Measurements from ENCODE around the gene PBX1. TPM values are rescaled to one million over a fixed set of nuclear protein-coding genes. Genes with fewer than 3 reads are reported as not detected.

Gene PBX1
- total RNA-seq, 2 donors from 2014 or later, result 50.2 to 60.4 TPM

DNA sequence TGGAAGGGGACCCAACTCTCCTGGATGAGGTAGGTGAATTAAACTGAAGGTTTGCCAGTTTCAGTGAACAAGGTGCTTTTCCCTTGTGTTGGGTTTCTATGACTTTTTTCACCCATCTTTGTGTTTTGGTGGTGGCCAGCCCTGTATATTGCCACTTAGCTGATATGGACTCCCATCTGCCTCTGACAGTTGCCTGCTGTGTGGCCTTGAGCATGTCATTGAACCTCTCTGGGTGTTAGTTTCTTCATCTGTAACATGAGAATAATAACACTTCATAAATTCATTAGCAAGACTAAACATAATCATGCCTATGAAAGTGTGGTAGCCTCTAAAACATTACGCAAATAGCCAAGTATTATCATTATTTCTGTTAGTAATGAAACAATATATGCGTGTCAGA is 141.7 kb downstream of the PBX1 start:
- no peaks in the 10 kb centered on the region for H3K4me1 ChIP-seq (replicated peaks)
- 74% methylated on average over 2 of the region's 2 CpGs for WGBS
- no peak for TF ChIP-seq POLR2A (IDR thresholded peaks at IDR 0.05)
- TF ChIP-seq, protein P1, sequence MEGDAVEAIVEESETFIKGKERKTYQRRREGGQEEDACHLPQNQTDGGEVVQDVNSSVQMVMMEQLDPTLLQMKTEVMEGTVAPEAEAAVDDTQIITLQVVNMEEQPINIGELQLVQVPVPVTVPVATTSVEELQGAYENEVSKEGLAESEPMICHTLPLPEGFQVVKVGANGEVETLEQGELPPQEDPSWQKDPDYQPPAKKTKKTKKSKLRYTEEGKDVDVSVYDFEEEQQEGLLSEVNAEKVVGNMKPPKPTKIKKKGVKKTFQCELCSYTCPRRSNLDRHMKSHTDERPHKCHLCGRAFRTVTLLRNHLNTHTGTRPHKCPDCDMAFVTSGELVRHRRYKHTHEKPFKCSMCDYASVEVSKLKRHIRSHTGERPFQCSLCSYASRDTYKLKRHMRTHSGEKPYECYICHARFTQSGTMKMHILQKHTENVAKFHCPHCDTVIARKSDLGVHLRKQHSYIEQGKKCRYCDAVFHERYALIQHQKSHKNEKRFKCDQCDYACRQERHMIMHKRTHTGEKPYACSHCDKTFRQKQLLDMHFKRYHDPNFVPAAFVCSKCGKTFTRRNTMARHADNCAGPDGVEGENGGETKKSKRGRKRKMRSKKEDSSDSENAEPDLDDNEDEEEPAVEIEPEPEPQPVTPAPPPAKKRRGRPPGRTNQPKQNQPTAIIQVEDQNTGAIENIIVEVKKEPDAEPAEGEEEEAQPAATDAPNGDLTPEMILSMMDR (IDR thresholded peaks at IDR 0.05), result no peak
- TF ChIP-seq POLR2AphosphoS5 (IDR thresholded peaks at IDR 0.05), result no peak
- no peaks in the 10 kb centered on the region for H3K27me3 ChIP-seq (replicated peaks; ENCODE audit: insufficient read depth)
- DNase-seq (ENCODE audit: low spot score), result no peak
- no peaks in the 10 kb centered on the region for H3K9me3 ChIP-seq
- intact Hi-C loops (cut with DNase I), result no loop called here
- H3K36me3 ChIP-seq, result no peaks in the 10 kb centered on the region
- peak overlapping the region in 1 of 2 donors; percentile 6 for H3K27ac ChIP-seq
- H3K4me3 ChIP-seq, result no peak overlapping the region

DNA sequence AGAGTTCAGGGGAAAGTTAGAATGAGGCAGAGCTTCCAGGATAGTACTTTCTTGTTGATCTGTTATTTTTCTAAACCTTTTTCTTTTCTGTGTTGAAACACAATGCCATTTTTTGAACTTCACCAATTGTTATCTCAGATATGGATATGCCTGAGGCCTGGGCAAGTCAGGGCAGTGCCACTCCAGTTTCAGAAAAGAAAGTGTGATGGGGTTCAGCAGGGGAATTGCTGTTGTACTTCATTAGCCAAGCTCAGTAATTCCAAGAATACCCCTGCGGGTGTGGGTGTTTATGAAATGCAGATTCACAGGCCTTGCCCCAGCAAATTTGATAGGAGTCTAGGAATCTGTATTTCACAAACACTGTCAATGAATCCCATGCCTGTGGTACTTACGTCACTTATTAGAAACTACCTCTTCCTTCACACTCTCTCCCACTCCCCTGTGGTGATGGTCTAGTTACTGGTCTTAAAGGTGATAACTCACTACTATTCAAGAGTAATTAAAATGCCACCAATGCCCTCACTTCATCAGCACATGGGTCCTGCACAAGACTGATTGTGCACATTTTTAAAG is 142.3 kb downstream of the PBX1 start:
- Histone ChIP-seq H3K9me3 (no peaks in the 10 kb centered on the region), H3K4me3 (no peak overlapping the region), H3K27ac (no peak overlapping the region), H3K36me3 (no peaks in the 10 kb centered on the region), H3K4me1 (replicated peaks) (no peaks in the 10 kb centered on the region), H3K27me3 (replicated peaks; ENCODE audit: insufficient read depth) (no peaks in the 10 kb centered on the region)
- WGBS, result 49% methylated on average over 2 of the region's 2 CpGs
- no peak for DNase-seq (ENCODE audit: low spot score)
- TF ChIP-seq, protein P1 (IDR thresholded peaks at IDR 0.05), result no peak
- TF ChIP-seq POLR2A (IDR thresholded peaks at IDR 0.05) (no peak), POLR2AphosphoS5 (IDR thresholded peaks at IDR 0.05) (no peak)
- intact Hi-C loops (cut with DNase I), result no loop called here

DNA sequence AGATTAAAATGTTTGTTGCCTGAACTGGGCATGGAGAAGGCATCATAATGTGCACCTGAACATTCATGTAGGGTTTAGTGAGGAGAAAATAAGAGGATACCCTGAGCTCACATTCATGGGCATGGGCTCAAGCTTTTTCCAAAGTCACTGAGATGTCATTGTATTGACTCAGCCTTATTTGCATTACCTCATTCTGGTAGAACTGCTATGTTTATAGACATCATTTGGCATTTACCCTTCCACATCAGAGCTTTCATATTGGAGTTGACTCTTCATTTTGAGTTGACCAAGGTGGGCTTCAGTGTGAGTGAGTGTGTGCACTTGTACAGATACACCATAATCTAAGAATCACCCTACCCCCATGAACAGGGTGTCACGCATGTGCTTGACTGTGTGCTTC is 143.2 kb downstream of the PBX1 start:
- WGBS, result 100% methylated on average over 1 of the region's 1 CpG
- no peaks in the 10 kb centered on the region for H3K4me1 ChIP-seq (replicated peaks)
- no peak for DNase-seq (ENCODE audit: low spot score)
- no peaks in the 10 kb centered on the region for H3K27me3 ChIP-seq (replicated peaks; ENCODE audit: insufficient read depth)
- H3K27ac ChIP-seq, result no peak overlapping the region
- H3K4me3 ChIP-seq, result no peak overlapping the region
- intact Hi-C loops (cut with DNase I), result no loop called here
- no peaks in the 10 kb centered on the region for H3K36me3 ChIP-seq
- no peaks in the 10 kb centered on the region for H3K9me3 ChIP-seq
- TF ChIP-seq POLR2AphosphoS5 (IDR thresholded peaks at IDR 0.05) (no peak), POLR2A (IDR thresholded peaks at IDR 0.05) (no peak)
- TF ChIP-seq, protein P1 (IDR thresholded peaks at IDR 0.05), result no peak

DNA sequence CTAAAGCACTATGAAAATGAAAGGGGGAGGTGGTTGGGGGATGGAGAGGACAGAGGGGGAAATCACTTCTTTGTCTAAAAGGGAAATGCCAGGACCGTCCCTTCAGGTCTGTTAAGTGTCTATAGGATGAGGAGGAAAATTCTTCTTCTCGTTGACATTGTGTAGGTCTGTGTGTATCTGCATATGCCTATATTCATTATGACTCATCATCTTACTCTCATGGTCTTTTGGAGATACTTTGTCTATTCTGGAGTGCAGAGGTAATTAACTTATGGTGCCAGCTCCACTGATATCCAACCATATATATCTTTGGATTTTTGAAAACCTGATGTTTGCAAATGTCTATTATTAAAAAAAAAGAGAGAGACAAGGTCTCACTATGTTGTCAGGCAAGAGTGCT is 143.7 kb downstream of the PBX1 start:
- Histone ChIP-seq H3K27me3 (replicated peaks; ENCODE audit: insufficient read depth) (no peaks in the 10 kb centered on the region), H3K9me3 (no peaks in the 10 kb centered on the region), H3K4me1 (replicated peaks) (peaks cover under 1% of the 10 kb centered on the region), H3K27ac (no peak overlapping the region), H3K36me3 (no peaks in the 10 kb centered on the region), H3K4me3 (no peak overlapping the region)
- no peak for DNase-seq (ENCODE audit: low spot score)
- TF ChIP-seq, protein P1 (IDR thresholded peaks at IDR 0.05), result no peak
- TF ChIP-seq POLR2AphosphoS5 (IDR thresholded peaks at IDR 0.05) (no peak), POLR2A (IDR thresholded peaks at IDR 0.05) (no peak)
- 87% methylated on average over 2 of the region's 2 CpGs for WGBS
- intact Hi-C loops (cut with DNase I), result no loop called here

DNA sequence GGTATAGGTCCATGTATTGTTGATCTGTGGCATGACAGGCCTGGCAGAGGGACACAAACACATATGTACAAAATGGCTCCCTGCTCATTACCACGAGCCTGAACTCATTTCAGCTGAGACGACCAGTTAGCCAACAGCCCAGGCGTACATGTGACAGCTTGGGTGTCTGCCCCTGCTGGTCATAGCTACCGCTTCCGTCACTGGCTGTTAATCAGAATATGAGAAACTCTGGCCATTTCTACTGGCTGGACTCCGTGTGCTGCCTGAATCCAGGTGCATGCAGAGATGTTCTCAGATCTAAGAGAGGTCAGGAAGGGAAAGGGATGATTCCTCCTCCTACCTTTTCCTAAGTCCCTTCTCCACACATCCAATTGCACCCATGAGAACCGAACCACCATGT is 144.5 kb downstream of the PBX1 start:
- Histone ChIP-seq H3K4me3 (no peak overlapping the region), H3K4me1 (replicated peaks) (peaks cover 4% of the 10 kb centered on the region), H3K27ac (no peak overlapping the region), H3K27me3 (replicated peaks; ENCODE audit: insufficient read depth) (no peaks in the 10 kb centered on the region), H3K36me3 (no peaks in the 10 kb centered on the region), H3K9me3 (no peaks in the 10 kb centered on the region)
- no peak for TF ChIP-seq POLR2AphosphoS5 (IDR thresholded peaks at IDR 0.05)
- TF ChIP-seq POLR2A (IDR thresholded peaks at IDR 0.05), result no peak
- TF ChIP-seq, protein P1 (IDR thresholded peaks at IDR 0.05), result no peak
- intact Hi-C loops (cut with DNase I), result no loop called here
- DNase-seq (ENCODE audit: low spot score), result no peak
- WGBS, result 71% methylated on average over 7 of the region's 7 CpGs
